Prostate gland (tissue), 2 donors: ENCODE data around the gene DLL4. TPM values are rescaled to one million over a fixed set of nuclear protein-coding genes. Genes with fewer than 3 reads are reported as not detected.
A peak's percentile ranks its signal among the peaks of the same experiment; 100 is the strongest.

ENCODE experiments used
- DNase-seq: peaks from one replicate; pipeline ENCODE4 v3.0.0-alpha.2; 2019; ENCODE audit warnings: low spot score
- H3K27ac ChIP-seq, 2 donors: fragments of 200-600 bp; sonication (generic); 2 replicates each; pipeline ENCODE4 v1.5.1; 2017 to 2019
- H3K27me3 ChIP-seq: fragments of 200-600 bp; sonication (generic); replicated peaks from 2 replicates; pipeline ENCODE4 v1.5.1; 2019; ENCODE audit not compliant: insufficient read depth
- H3K36me3 ChIP-seq, 2 donors: fragments of 200-600 bp; sonication (generic); 1 replicate in 1 of 2; 2 replicates in 1 of 2; pipeline versions ENCODE4 v1.5.1 to v1.8.1; 2017 to 2019
- H3K4me1 ChIP-seq: fragments of 200-600 bp; sonication (generic); replicated peaks from 2 replicates; pipeline ENCODE4 v1.5.1; 2019
- H3K4me3 ChIP-seq, 2 donors: fragments of 200-600 bp; sonication (generic); 2 replicates each; pipeline ENCODE4 v1.5.1; 2017 to 2019
- H3K9me3 ChIP-seq: fragments of 200-600 bp; sonication (generic); 2 replicates; pipeline ENCODE4 v1.5.1; 2017
- CTCF ChIP-seq, 4 experiments: fragments of 200-600 bp in 2 of 4; fragments of 450-650 bp in 2 of 4; sonication (generic) in 2 of 4; IDR thresholded peaks; 1 replicate in 3 of 4; 2 replicates in 1 of 4; pipeline ENCODE4 v1.5.1; 2016 to 2019; ENCODE audit warnings: antibody characterized with exemption in 4 of 4, mild to moderate bottlenecking in 2 of 4, moderate library complexity in 2 of 4
- POLR2A ChIP-seq: fragments of 450-650 bp; IDR thresholded peaks from one replicate; pipeline ENCODE4 v1.6.1; 2016; ENCODE audit warnings: antibody characterized with exemption, mild to moderate bottlenecking
- POLR2AphosphoS5 ChIP-seq: sonication (generic); formaldehyde crosslinking; IDR thresholded peaks from one replicate; pipeline ENCODE4 v1.6.1; 2017; ENCODE audit warnings: antibody characterized with exemption
- WGBS: methylation state at CpG from one replicate; pipeline ENCODE4 v1.1.5; 2018; 5-methylcytosine and 5-hydroxymethylcytosine counted together
- intact Hi-C: fragments of 100-400 bp; cut with DNase I; formaldehyde crosslinking; loops from one replicate; pipeline ENCODE4 v1.14.2; 2022
- total RNA-seq, 2 donors: library from RNA; depleted of rRNA; stranded (reverse); fragments of >200 nt; gene quantifications; one replicate each; pipeline ENCODE4 v1.1.0, GENCODE V29; 2016

DLL4 gene
- total RNA-seq, 2 donors from 2014 or later: 6.2 to 6.5 TPM

DNA sequence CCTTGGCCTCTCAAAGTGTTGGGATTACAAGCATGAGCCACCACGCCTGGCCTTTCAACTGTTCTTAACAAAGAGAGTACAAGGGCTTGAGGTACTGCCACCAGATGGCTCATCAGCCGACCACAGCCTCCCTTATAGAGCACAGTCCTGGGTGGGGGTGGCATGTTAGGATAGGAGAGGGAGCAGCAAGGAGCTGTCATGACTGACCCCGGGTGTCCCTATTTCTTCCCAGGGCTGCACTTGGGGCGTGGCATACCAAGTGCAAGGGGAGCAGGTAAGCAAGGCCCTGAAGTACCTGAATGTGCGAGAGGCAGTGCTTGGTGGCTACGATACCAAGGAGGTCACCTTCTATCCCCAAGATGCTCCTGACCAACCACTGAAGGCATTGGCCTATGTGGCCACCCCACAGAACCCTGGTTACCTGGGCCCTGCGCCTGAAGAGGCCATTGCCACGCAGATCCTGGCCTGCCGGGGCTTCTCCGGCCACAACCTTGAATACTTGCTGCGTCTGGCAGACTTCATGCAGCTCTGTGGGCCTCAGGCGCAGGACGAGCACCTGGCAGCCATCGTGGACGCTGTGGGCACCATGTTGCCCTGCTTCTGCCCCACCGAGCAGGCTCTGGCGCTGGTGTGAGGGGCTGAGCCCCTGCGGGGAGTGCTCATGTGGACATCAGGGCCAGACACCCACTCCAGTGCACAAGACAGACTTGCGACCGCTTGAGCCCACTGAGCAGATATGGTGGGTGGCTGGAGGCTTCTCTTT lies 26.2 kb downstream of the DLL4 start:
- DNase-seq: no peak
- Histone ChIP-seq H3K4me3 (no peak overlapping the region), H3K36me3 (no peaks in the 10 kb centered on the region), H3K27me3 (no peaks in the 10 kb centered on the region), H3K9me3 (no peaks in the 10 kb centered on the region), H3K27ac (no peak overlapping the region), H3K4me1 (peaks cover 5% of the 10 kb centered on the region)
- 88% methylated on average over 13 of the region's 20 CpGs for WGBS
- TF ChIP-seq CTCF (IDR thresholded peaks at IDR 0.05) (no peak), POLR2AphosphoS5 (no peak), POLR2A (no peak)
- intact Hi-C loops: no loop called here

DNA sequence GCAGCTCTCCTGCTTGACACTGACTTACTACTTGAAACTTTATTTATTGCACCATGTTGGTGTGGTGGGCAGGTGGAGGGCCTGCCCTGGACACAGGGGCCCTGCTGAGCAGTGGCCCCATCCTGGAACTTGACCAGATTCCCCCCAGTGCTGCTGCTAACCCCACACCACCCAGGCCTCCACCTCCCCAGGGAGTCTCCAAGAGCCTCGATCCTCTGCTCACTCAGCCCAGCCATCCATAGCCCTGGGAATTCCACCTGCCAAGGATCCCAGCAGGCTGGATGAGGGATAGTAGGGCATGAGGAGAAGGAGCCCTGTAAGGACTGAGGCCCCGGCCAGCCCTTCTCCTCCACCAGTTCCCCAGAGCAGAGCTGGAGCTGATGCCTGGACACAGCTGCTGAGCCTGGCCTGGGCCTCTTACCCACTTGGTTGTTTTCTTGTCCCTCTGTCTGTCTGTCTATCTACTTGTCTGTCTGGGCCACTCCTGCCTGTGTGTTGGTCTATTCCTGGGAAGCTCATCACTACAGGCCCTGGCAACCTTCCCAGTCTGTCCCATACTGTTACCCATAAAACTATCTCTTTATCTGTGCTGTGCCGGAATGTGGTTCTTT lies 26.9 kb downstream of the DLL4 start:
- Histone ChIP-seq H3K36me3 (no peaks in the 10 kb centered on the region), H3K4me3 (no peak overlapping the region), H3K27me3 (no peaks in the 10 kb centered on the region), H3K27ac (peak overlapping the region in 1 of 2 donors; percentile 10), H3K4me1 (peaks cover 5% of the 10 kb centered on the region), H3K9me3 (no peaks in the 10 kb centered on the region)
- 64% methylated on average over 3 of the region's 3 CpGs for WGBS
- DNase-seq: peak; percentile 40
- TF ChIP-seq POLR2AphosphoS5: no peak
- no peak for TF ChIP-seq CTCF (IDR thresholded peaks at IDR 0.05)
- no peak for TF ChIP-seq POLR2A
- intact Hi-C loops: no loop called here

GRCh38 chr15:40956541-40956982 lies 27.4 kb downstream of the DLL4 start:
- Histone ChIP-seq H3K36me3 (no peaks in the 10 kb centered on the region), H3K9me3 (no peaks in the 10 kb centered on the region), H3K4me3 (no peak overlapping the region), H3K27ac (peak overlapping the region in 1 of 2 donors; percentile 51), H3K27me3 (no peaks in the 10 kb centered on the region), H3K4me1 (peaks cover 5% of the 10 kb centered on the region)
- no peak for DNase-seq
- TF ChIP-seq CTCF (IDR thresholded peaks at IDR 0.05): no peak
- no peak for TF ChIP-seq POLR2AphosphoS5
- intact Hi-C loops: no loop called here
- 84% methylated on average over 2 of the region's 3 CpGs for WGBS

GRCh38 chr15:40957041-40957555 lies 28.0 kb downstream of the DLL4 start:
- peak overlapping the region; percentile 3 to 51 for H3K27ac ChIP-seq
- no peaks in the 10 kb centered on the region for H3K36me3 ChIP-seq
- 86% methylated on average over 4 of the region's 4 CpGs for WGBS
- no peaks in the 10 kb centered on the region for H3K9me3 ChIP-seq
- H3K4me1 ChIP-seq: peaks cover 5% of the 10 kb centered on the region
- H3K4me3 ChIP-seq: no peak overlapping the region
- no peaks in the 10 kb centered on the region for H3K27me3 ChIP-seq
- no peak for DNase-seq
- intact Hi-C loops: no loop called here
- TF ChIP-seq POLR2AphosphoS5 (no peak), CTCF (IDR thresholded peaks at IDR 0.05) (no peak), POLR2A (no peak)
